ENCODE measurements around the gene CASP1.

- no peak for TF ChIP-seq CTCF (IDR thresholded peaks at IDR 0.05 in 4 of 5, conservative IDR thresholded peaks at IDR 0.05 in 1 of 5)
- TF ChIP-seq POLR2A (IDR thresholded peaks at IDR 0.05) = no peak
Observed at GRCh38 chr11:104997288-104997687, 37.7 kb downstream of the CASP1 start.
